HG03280 (cell line): ENCODE data around the gene ANKRD29.

Experiments used
- ATAC-seq: cut with Tn5 transposase; IDR thresholded peaks from one replicate; pipeline ENCODE4 v1.9.1; 2021; ENCODE audit warnings: mild to moderate bottlenecking, moderate library complexity; ENCODE audit not compliant: unreplicated experiment

The ANKRD29 gene

GRCh38 chr18:23662309-23663263 is at the start of gene ANKRD29:
ANKRD29 (minus strand) TSS chr18:23662911; CDS start chr18:23662730, 181 bp downstream.
- ATAC-seq = no peak

GRCh38 chr18:23712445-23712844 is 49.7 kb upstream of the ANKRD29 start:
- no peak for ATAC-seq

GRCh38 chr18:23711426-23711825 is 48.7 kb upstream of the ANKRD29 start:
- ATAC-seq = no peak

- ATAC-seq = no peak
These were observed 48.2 kb upstream of the ANKRD29 start for GRCh38 chr18:23710946-23711345.

GRCh38 chr18:23710068-23710527 is 47.4 kb upstream of the ANKRD29 start:
- no peak for ATAC-seq

GRCh38 chr18:23706971-23707640 is 44.4 kb upstream of the ANKRD29 start:
- no peak for ATAC-seq

- no peak for ATAC-seq
These were observed 42.1 kb upstream of the ANKRD29 start for GRCh38 chr18:23704806-23705205.

- no peak for ATAC-seq
These were observed 41.3 kb upstream of the ANKRD29 start for GRCh38 chr18:23703987-23704384.

- no peak for ATAC-seq
These were observed 40.6 kb upstream of the ANKRD29 start for GRCh38 chr18:23703057-23703986.

GRCh38 chr18:23702606-23703005 is 39.9 kb upstream of the ANKRD29 start:
- no peak for ATAC-seq

- ATAC-seq = no peak
These were observed 38.9 kb upstream of the ANKRD29 start for GRCh38 chr18:23701544-23702064.

GRCh38 chr18:23701017-23701416 is 38.3 kb upstream of the ANKRD29 start:
- no peak for ATAC-seq

GRCh38 chr18:23694637-23695430 is 32.1 kb upstream of the ANKRD29 start:
- no peak for ATAC-seq

GRCh38 chr18:23693846-23694245 is 31.1 kb upstream of the ANKRD29 start:
- no peak for ATAC-seq

GRCh38 chr18:23690505-23691068 is 27.9 kb upstream of the ANKRD29 start:
- ATAC-seq = no peak

- ATAC-seq = no peak
These were observed 27.1 kb upstream of the ANKRD29 start for GRCh38 chr18:23689616-23690504.

GRCh38 chr18:23689031-23689615 is 26.4 kb upstream of the ANKRD29 start, which contains the start of gene LAMA3:
LAMA3 (plus strand) TSS chr18:23689453; CDS start chr18:23689684, 231 bp downstream.
- ATAC-seq = no peak

GRCh38 chr18:23688528-23688927 is 25.8 kb upstream of the ANKRD29 start:
- ATAC-seq = no peak
